Mesenchymal stem cell (in vitro differentiated cells and primary cell): ENCODE results near the gene TNFRSF8.
A peak's percentile ranks its signal among the peaks of the same experiment; 100 is the strongest.

Experiments used
- DNase-seq: peaks from one replicate; pipeline ENCODE4 v3.0.0-alpha.2; 2013
- H2AFZ ChIP-seq: one replicate; pipeline ENCODE4 v1.6.1; 2013; ENCODE audit warnings: low read depth, mild to moderate bottlenecking, control low read depth, inconsistent platforms, low read length, moderate library complexity
- H2AK5ac ChIP-seq: 2 replicates; pipeline ENCODE4 v1.6.1; 2013; ENCODE audit warnings: low read length, moderate library complexity, mild to moderate bottlenecking, inconsistent platforms; ENCODE audit not compliant: severe bottlenecking
- H2BK120ac ChIP-seq: one replicate; pipeline ENCODE4 v1.6.1; 2013; ENCODE audit warnings: low read depth, mild to moderate bottlenecking, inconsistent platforms, low read length, moderate library complexity
- H2BK12ac ChIP-seq, 2 experiments: one replicate each; pipeline ENCODE4 v1.6.1; 2013; ENCODE audit warnings: inconsistent platforms in 2 of 2, low read length in 2 of 2, mild to moderate bottlenecking in 2 of 2, moderate library complexity in 2 of 2, control low read depth in 1 of 2
- H2BK15ac ChIP-seq: one replicate; pipeline ENCODE4 v1.6.1; 2013; ENCODE audit warnings: mild to moderate bottlenecking, low read depth, inconsistent platforms; ENCODE audit not compliant: poor library complexity, severe bottlenecking
- H2BK5ac ChIP-seq: 2 replicates; pipeline ENCODE4 v1.6.1; 2013; ENCODE audit warnings: low read depth, mild to moderate bottlenecking, low read length, control low read depth, inconsistent platforms; ENCODE audit not compliant: poor library complexity, severe bottlenecking
- H3K14ac ChIP-seq, 2 experiments: one replicate each; pipeline ENCODE4 v1.6.1; 2013; ENCODE audit warnings: inconsistent platforms in 2 of 2, low read length in 2 of 2, control low read depth in 1 of 2, mild to moderate bottlenecking in 1 of 2, moderate library complexity in 1 of 2
- H3K18ac ChIP-seq, 2 experiments: one replicate each; pipeline ENCODE4 v1.6.1; 2013; ENCODE audit warnings: inconsistent platforms in 2 of 2, low read length in 2 of 2, control low read depth in 1 of 2, low read depth in 1 of 2, mild to moderate bottlenecking in 1 of 2
- H3K23ac ChIP-seq, 2 experiments: one replicate each; pipeline ENCODE4 v1.6.1; 2013; ENCODE audit warnings: inconsistent platforms in 2 of 2, low read length in 2 of 2, mild to moderate bottlenecking in 2 of 2, moderate library complexity in 2 of 2, control low read depth in 1 of 2
- H3K27ac ChIP-seq: 2 replicates; pipeline ENCODE4 v1.5.1; 2013; ENCODE audit warnings: mild to moderate bottlenecking, moderate library complexity, low read length, control low read depth, inconsistent platforms; ENCODE audit not compliant: poor library complexity, severe bottlenecking
- H3K27me3 ChIP-seq, 2 experiments: 2 replicates each; pipeline versions ENCODE4 v1.6.1 to v1.7.0; 2013; ENCODE audit warnings: low read length in 2 of 2, mild to moderate bottlenecking in 2 of 2, moderate library complexity in 2 of 2, control low read depth in 1 of 2, inconsistent platforms in 1 of 2; ENCODE audit not compliant: control insufficient read depth in 1 of 2, insufficient read depth in 1 of 2
- H3K36me3 ChIP-seq, 2 experiments: 2 replicates each; pipeline versions ENCODE4 v1.6.1 to v1.7.0; 2013; ENCODE audit warnings: low read length in 2 of 2, control low read depth in 1 of 2, inconsistent platforms in 1 of 2, low read depth in 1 of 2, mild to moderate bottlenecking in 1 of 2; ENCODE audit not compliant: insufficient read depth in 2 of 2, control insufficient read depth in 1 of 2
- H3K4ac ChIP-seq, 2 experiments: one replicate each; pipeline ENCODE4 v1.6.1; 2013; ENCODE audit warnings: inconsistent platforms in 2 of 2, low read length in 2 of 2, mild to moderate bottlenecking in 2 of 2, moderate library complexity in 2 of 2, control low read depth in 1 of 2, low read depth in 1 of 2
- H3K4me1 ChIP-seq: 2 replicates; pipeline ENCODE4 v1.6.1; 2013; ENCODE audit warnings: low read depth, low read length, control low read depth; ENCODE audit not compliant: control insufficient read depth, insufficient read depth
- H3K4me2 ChIP-seq: 2 replicates; pipeline ENCODE4 v1.6.1; 2013; ENCODE audit warnings: low read length, mild to moderate bottlenecking, inconsistent platforms; ENCODE audit not compliant: poor library complexity, severe bottlenecking
- H3K4me3 ChIP-seq, 2 experiments: 2 replicates each; pipeline versions ENCODE4 v1.5.1 to v1.7.0; 2013; ENCODE audit warnings: low read length in 2 of 2, mild to moderate bottlenecking in 2 of 2, control low read depth in 1 of 2, low read depth in 1 of 2; ENCODE audit not compliant: insufficient read depth in 1 of 2
- H3K79me1 ChIP-seq: replicated peaks from 2 replicates; pipeline ENCODE4 v1.6.1; 2013; ENCODE audit warnings: mild to moderate bottlenecking, control low read depth, low read length, inconsistent platforms; ENCODE audit not compliant: poor library complexity, severe bottlenecking
- H3K9ac ChIP-seq: 2 replicates; pipeline ENCODE4 v1.7.0; 2013; ENCODE audit warnings: mild to moderate bottlenecking, low read length, moderate library complexity
- H3K9me3 ChIP-seq: 2 replicates; pipeline ENCODE4 v1.7.0; 2013; ENCODE audit warnings: mild to moderate bottlenecking, low read length; ENCODE audit not compliant: control insufficient read depth
- H4K8ac ChIP-seq: one replicate; pipeline ENCODE4 v1.6.1; 2013; ENCODE audit warnings: inconsistent platforms, mild to moderate bottlenecking, low read length, moderate library complexity
- H4K91ac ChIP-seq: one replicate; pipeline ENCODE4 v1.6.1; 2013; ENCODE audit warnings: mild to moderate bottlenecking, low read length, inconsistent platforms
- WGBS: methylation state at CpG from one replicate; pipeline ENCODE4 v1.1.7; 2013; ENCODE audit warnings: mixed read lengths; 5-methylcytosine and 5-hydroxymethylcytosine counted together

The TNFRSF8 gene

GRCh38 chr1:12148958-12149790, 86.1 kb downstream of the TNFRSF8 start:
- Histone ChIP-seq H3K36me3 (no peaks in the 10 kb centered on the region), H3K23ac (no peak overlapping the region), H2BK5ac (no peak overlapping the region), H3K4me1 (peaks cover 13% of the 10 kb centered on the region), H3K9ac (no peak overlapping the region), H3K4ac (peak overlapping the region in 1 of 2 experiments; percentile 54), H2AK5ac (no peak overlapping the region), H3K18ac (peak overlapping the region; percentile 61 to 82), H4K8ac (peak overlapping the region; percentile 53), H4K91ac (no peak overlapping the region), H2AFZ (no peak overlapping the region), H2BK15ac (peak overlapping the region; percentile 81), H2BK12ac (peak overlapping the region; percentile 11 to 90), H3K27me3 (no peaks in the 10 kb centered on the region), H3K4me3 (no peak overlapping the region), H3K79me1 (no peaks in the 10 kb centered on the region), H3K14ac (no peak overlapping the region), H2BK120ac (peak overlapping the region; percentile 42), H3K4me2 (no peak overlapping the region), H3K27ac (no peak overlapping the region), H3K9me3 (peaks cover 8% of the 10 kb centered on the region)
- 90% methylated on average over 5 of the region's 5 CpGs for WGBS
- DNase-seq: peak; percentile 53

DNA sequence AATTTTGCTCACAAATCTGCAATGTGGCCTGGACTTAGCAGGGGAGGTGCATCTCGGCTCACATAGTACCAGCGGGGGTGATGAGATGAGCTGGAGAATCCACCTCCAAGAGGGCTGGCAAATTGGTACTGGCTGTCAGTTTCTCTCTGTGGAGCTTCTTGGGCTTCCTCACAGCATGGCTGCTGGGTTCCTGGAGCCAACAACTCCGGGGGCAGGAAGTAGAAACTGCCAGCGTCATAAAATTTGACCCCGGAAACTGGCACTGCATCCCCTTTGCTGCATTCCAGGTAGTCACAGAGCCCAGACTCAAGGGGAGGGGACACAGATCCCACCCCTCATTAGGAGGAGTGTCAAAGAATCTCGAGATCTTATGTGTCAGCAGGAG, 86.7 kb downstream of the TNFRSF8 start:
- Histone ChIP-seq H3K4me2 (no peak overlapping the region), H3K23ac (no peak overlapping the region), H2BK15ac (peak overlapping the region; percentile 70), H3K9me3 (peaks cover 8% of the 10 kb centered on the region), H4K91ac (peak overlapping the region; percentile 43), H2AFZ (no peak overlapping the region), H2BK120ac (no peak overlapping the region), H2BK12ac (peak overlapping the region; percentile 11 to 16), H2AK5ac (no peak overlapping the region), H3K27ac (no peak overlapping the region), H3K4ac (peak overlapping the region; percentile 35 to 56), H3K4me1 (peaks cover 13% of the 10 kb centered on the region), H3K79me1 (no peaks in the 10 kb centered on the region), H2BK5ac (no peak overlapping the region), H3K36me3 (no peaks in the 10 kb centered on the region), H3K18ac (peak overlapping the region; percentile 60 to 81), H3K14ac (no peak overlapping the region), H4K8ac (peak overlapping the region; percentile 90), H3K4me3 (no peak overlapping the region), H3K9ac (no peak overlapping the region), H3K27me3 (no peaks in the 10 kb centered on the region)
- no peak for DNase-seq
- 94% methylated on average over 6 of the region's 6 CpGs for WGBS

DNA sequence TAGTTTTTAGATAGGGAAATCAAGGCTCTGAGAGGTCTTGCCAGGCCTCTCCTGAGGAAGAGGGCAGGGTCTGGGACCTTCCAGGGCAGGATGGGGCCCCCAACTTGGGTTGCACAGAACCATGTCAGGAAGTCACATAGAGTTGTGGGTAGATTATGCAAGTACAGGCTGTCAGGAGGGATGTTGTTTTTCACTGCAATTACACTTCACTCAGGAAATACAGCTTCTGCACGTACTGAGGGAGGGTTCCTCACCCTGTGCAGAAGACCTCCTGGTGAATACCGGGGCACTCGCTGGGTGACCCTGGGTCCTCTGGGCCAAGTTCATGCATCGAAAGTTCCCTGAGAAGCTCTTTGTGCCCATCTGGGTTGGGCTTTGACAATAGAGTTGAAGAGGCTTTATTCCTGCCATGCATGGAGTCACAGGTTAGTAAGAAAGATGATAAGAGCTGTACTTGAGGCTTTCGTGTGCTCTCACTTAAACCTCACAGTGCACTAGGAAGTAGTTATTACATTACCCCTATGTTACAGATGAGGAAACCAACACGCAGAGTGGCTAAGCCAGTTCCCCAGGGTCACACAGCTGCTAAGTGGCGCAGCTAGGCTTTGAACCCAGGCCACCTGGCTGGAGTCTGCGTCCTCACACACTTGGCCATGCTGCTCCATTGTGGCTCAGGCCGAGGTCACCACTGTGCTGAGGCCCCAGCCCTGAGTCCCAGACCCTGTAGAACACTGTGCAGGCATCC, 87.5 kb downstream of the TNFRSF8 start:
- DNase-seq: no peak
- Histone ChIP-seq H3K18ac (peak overlapping the region; percentile 74 to 94), H3K14ac (peak overlapping the region in 1 of 2 experiments; percentile 92), H2AK5ac (no peak overlapping the region), H2BK15ac (peak overlapping the region; percentile 39), H2BK120ac (no peak overlapping the region), H3K79me1 (no peaks in the 10 kb centered on the region), H3K27me3 (no peaks in the 10 kb centered on the region), H3K4me1 (peaks cover 13% of the 10 kb centered on the region), H3K23ac (no peak overlapping the region), H4K91ac (peak overlapping the region; percentile 90), H3K4ac (peak overlapping the region; percentile 73 to 75), H2BK5ac (no peak overlapping the region), H3K36me3 (no peaks in the 10 kb centered on the region), H2AFZ (peak overlapping the region; percentile 29), H3K27ac (no peak overlapping the region), H4K8ac (peak overlapping the region; percentile 94), H3K4me3 (no peak overlapping the region), H2BK12ac (peak overlapping the region; percentile 94 to 96), H3K4me2 (no peak overlapping the region), H3K9me3 (peaks cover 8% of the 10 kb centered on the region), H3K9ac (no peak overlapping the region)
- WGBS: 79% methylated on average over 9 of the region's 9 CpGs

- no peak overlapping the region for H3K9ac ChIP-seq
- H2AK5ac ChIP-seq: no peak overlapping the region
- H2BK5ac ChIP-seq: no peak overlapping the region
- H2BK120ac ChIP-seq: no peak overlapping the region
- peak overlapping the region; percentile 4 to 94 for H2BK12ac ChIP-seq
- no peak for DNase-seq
- H3K18ac ChIP-seq: peak overlapping the region in 1 of 2 experiments; percentile 13
- no peak overlapping the region for H2AFZ ChIP-seq
- H3K4me2 ChIP-seq: no peak overlapping the region
- no peak overlapping the region for H3K23ac ChIP-seq
- H3K4ac ChIP-seq: peak overlapping the region in 1 of 2 experiments; percentile 15
- no peak overlapping the region for H3K4me3 ChIP-seq
- H4K8ac ChIP-seq: peak overlapping the region; percentile 87
- peak overlapping the region; percentile 39 for H2BK15ac ChIP-seq
- H3K27me3 ChIP-seq: no peaks in the 10 kb centered on the region
- peaks cover 13% of the 10 kb centered on the region for H3K4me1 ChIP-seq
- peaks cover 8% of the 10 kb centered on the region for H3K9me3 ChIP-seq
- peak overlapping the region; percentile 90 for H4K91ac ChIP-seq
- no peak overlapping the region for H3K14ac ChIP-seq
- no peaks in the 10 kb centered on the region for H3K79me1 ChIP-seq
- WGBS: 100% methylated on average over 2 of the region's 2 CpGs
- no peaks in the 10 kb centered on the region for H3K36me3 ChIP-seq
- no peak overlapping the region for H3K27ac ChIP-seq
Measured at GRCh38 chr1:12151465-12151864, 88.4 kb downstream of the TNFRSF8 start.
